Mucosa of descending colon (tissue), 3 donors: ENCODE data around the gene MFF. TPM values are rescaled to one million over a fixed set of nuclear protein-coding genes. Genes with fewer than 3 reads are reported as not detected.
"Not testable (repeated sequence)": the region's sequence is repeated elsewhere in the genome, so short reads cannot be mapped to it uniquely, and the experiment has no call there.

Experiments used
- ATAC-seq: fragments of 200-7000 bp; cut with Tn5 transposase; one replicate; pipeline ENCODE4 v1.9.1; 2020; ENCODE audit warnings: mild to moderate bottlenecking, moderate library complexity
- DNase-seq, 3 donors: peaks; one replicate each; pipeline ENCODE4 v3.0.0-alpha.2; 2020
- H3K36me3 ChIP-seq: fragments of 200-600 bp; one replicate; pipeline ENCODE4 v1.8.0; 2021; ENCODE audit warnings: low read depth, mild to moderate bottlenecking
- H3K4me1 ChIP-seq: fragments of 200-600 bp; one replicate; pipeline ENCODE4 v1.8.0; 2021; ENCODE audit warnings: low read depth, mild to moderate bottlenecking
- H3K4me3 ChIP-seq: fragments of 200-600 bp; one replicate; pipeline ENCODE4 v1.8.0; 2021; ENCODE audit warnings: mild to moderate bottlenecking
- H3K9me3 ChIP-seq: fragments of 200-600 bp; one replicate; pipeline ENCODE4 v1.8.0; 2021; ENCODE audit warnings: mild to moderate bottlenecking
- intact Hi-C, 2 donors: fragments of 100-400 bp; cut with DNase I in 1 of 2; cut with micrococcal nuclease in 1 of 2; formaldehyde crosslinking; loops; one replicate each; pipeline versions ENCODE4 v1.11.0 to v1.11.1; 2022; cut with DNase I, micrococcal nuclease
- total RNA-seq, 3 donors: library from RNA; stranded (reverse); fragmentation: NEBNext Ultra II Directional in 2 of 3; extraction: Animal tissue kit (Norgen Biotek cat#: 25700) in 2 of 3; gene quantifications; one replicate each; pipeline versions ENCODE4 v1.2.1 to v1.2.4, GENCODE V29; 2021 to 2023
- TF ChIP-seq, protein P1 (sequence below): fragments of 200-600 bp; IDR thresholded peaks from one replicate; pipeline ENCODE4 v1.8.0; 2022; ENCODE audit warnings: antibody characterized with exemption, mild to moderate bottlenecking
- donor health status: DM: no; HTN: no; CAD: no; lungs with moderate emphysema.
- donor health status: DM: no; HTN: no; CAD: no.
- donor health status: DM: no; HTN: yes; CAD: no.

MFF gene
- total RNA-seq, 3 donors from 2014 or later, result 73.3 to 80.2 (median 77.0) TPM

DNA sequence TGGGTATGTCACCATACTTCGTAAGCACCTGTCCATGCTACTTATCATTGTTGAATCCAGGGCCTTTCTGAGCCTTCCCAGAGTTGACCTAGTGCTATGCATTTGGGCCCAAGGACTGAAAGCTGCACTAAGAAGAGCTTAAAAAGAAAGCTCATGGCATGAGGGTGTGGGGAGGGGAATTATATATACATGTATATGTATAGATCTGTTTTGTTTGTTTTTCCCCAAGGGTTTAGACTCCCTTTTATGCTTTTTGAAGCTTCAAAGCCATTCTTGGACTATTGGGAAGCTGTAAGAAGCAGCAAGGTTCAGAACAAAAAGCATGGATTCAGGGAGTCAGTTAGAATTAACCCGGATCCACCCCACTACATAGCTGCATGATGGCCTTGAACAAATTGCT lies 23.3 kb downstream of the MFF start:
- ATAC-seq (no peak), DNase-seq (no peak)
- Histone ChIP-seq H3K36me3 (no peaks in the 10 kb centered on the region), H3K4me1 (no peaks in the 10 kb centered on the region), H3K4me3 (no peak overlapping the region), H3K9me3 (no peaks in the 10 kb centered on the region)
- TF ChIP-seq, protein P1, sequence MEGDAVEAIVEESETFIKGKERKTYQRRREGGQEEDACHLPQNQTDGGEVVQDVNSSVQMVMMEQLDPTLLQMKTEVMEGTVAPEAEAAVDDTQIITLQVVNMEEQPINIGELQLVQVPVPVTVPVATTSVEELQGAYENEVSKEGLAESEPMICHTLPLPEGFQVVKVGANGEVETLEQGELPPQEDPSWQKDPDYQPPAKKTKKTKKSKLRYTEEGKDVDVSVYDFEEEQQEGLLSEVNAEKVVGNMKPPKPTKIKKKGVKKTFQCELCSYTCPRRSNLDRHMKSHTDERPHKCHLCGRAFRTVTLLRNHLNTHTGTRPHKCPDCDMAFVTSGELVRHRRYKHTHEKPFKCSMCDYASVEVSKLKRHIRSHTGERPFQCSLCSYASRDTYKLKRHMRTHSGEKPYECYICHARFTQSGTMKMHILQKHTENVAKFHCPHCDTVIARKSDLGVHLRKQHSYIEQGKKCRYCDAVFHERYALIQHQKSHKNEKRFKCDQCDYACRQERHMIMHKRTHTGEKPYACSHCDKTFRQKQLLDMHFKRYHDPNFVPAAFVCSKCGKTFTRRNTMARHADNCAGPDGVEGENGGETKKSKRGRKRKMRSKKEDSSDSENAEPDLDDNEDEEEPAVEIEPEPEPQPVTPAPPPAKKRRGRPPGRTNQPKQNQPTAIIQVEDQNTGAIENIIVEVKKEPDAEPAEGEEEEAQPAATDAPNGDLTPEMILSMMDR, result no peak
- intact Hi-C loops, result no loop called here

- Histone ChIP-seq H3K9me3 (no peaks in the 10 kb centered on the region), H3K36me3 (no peaks in the 10 kb centered on the region), H3K4me3 (no peak overlapping the region), H3K4me1 (no peaks in the 10 kb centered on the region)
- ATAC-seq (no peak), DNase-seq (no peak)
- TF ChIP-seq, protein P1, result no peak
- intact Hi-C loops, result no loop called here
Observed at GRCh38 chr2:227349989-227350612, 25.1 kb downstream of the MFF start.

GRCh38 chr2:227351639-227352038 lies 26.6 kb downstream of the MFF start:
- Histone ChIP-seq H3K9me3 (no peaks in the 10 kb centered on the region), H3K36me3 (no peaks in the 10 kb centered on the region), H3K4me3 (no peak overlapping the region), H3K4me1 (no peaks in the 10 kb centered on the region)
- DNase-seq (no peak), ATAC-seq (no peak)
- intact Hi-C loops, result no loop called here
- TF ChIP-seq, protein P1, result no peak

- intact Hi-C loops, result no loop called here
- Histone ChIP-seq H3K36me3 (peaks cover 3% of the 10 kb centered on the region), H3K9me3 (no peaks in the 10 kb centered on the region), H3K4me1 (no peaks in the 10 kb centered on the region), H3K4me3 (no peak overlapping the region)
- DNase-seq (no peak), ATAC-seq (no peak)
- TF ChIP-seq, protein P1, result no peak
Observed at GRCh38 chr2:227360351-227360750, 35.3 kb downstream of the MFF start.

DNA sequence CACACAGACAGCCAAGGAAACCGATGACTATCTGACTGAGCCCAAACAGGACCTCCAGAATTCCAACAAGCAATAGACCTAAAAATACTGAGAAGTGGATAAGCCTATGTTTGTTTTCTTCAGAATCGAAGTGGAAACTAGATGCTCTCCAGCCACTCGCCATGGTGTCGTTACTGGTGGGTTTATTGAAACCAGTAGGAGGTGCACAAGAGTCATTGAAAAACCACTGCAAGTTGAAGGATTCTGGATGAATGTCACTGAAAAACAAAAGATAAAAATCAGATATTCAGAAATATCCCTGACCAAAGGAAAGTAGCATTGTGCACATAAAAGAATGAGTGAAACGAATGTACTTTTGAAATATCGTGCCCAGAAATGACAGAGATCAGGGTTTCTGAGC lies 38.7 kb downstream of the MFF start:
- intact Hi-C loops, result no loop called here
- Histone ChIP-seq H3K4me3 (no peak overlapping the region), H3K4me1 (no peaks in the 10 kb centered on the region), H3K36me3 (peaks cover 2% of the 10 kb centered on the region), H3K9me3 (no peaks in the 10 kb centered on the region)
- TF ChIP-seq, protein P1, result no peak
- ATAC-seq (no peak), DNase-seq (peak in 1 of 3 donors; percentile 13)

GRCh38 chr2:227364585-227365263 lies 39.7 kb downstream of the MFF start:
- H3K4me1 ChIP-seq, DNase-seq, ATAC-seq, H3K9me3 ChIP-seq, H3K36me3 ChIP-seq, intact Hi-C loops, H3K4me3 ChIP-seq: not testable (repeated sequence)
